Measurements from ENCODE around the gene SENP2.

SENP2 gene

GRCh38 chr3:185585859-185586685 lies at the start of gene SENP2:
SENP2 (plus strand) TSS chr3:185586295; CDS start chr3:185586414, 119 bp downstream.
- TF ChIP-seq ZBTB7A (IDR thresholded peaks at IDR 0.05; ENCODE audit: low read depth) (peak; percentile 73), EGR1 (IDR thresholded peaks at IDR 0.05) (no peak), REST (IDR thresholded peaks at IDR 0.05; ENCODE audit: low read depth) (no peak), NFIC (IDR thresholded peaks at IDR 0.05) (no peak), CREB1 (IDR thresholded peaks at IDR 0.05; ENCODE audit: low read depth) (peak; percentile 97), TEAD4 (IDR thresholded peaks at IDR 0.05) (peak; percentile 12; the same call in 1 of the 2 replicates), FOXM1 (IDR thresholded peaks at IDR 0.05; ENCODE audit: borderline replicate concordance, low read depth) (no peak), CEBPB (IDR thresholded peaks at IDR 0.05) (no peak), EP300 (IDR thresholded peaks at IDR 0.05; ENCODE audit: borderline replicate concordance) (no peak; the same call in 1 of the 2 replicates), YY1 (IDR thresholded peaks at IDR 0.05; ENCODE audit: low read depth) (peak; percentile 14), RAD21 (IDR thresholded peaks at IDR 0.05; ENCODE audit: low read depth) (no peak), TCF12 (IDR thresholded peaks at IDR 0.05; ENCODE audit: low read depth) (peak; percentile 23; the same call in 1 of the 2 replicates), TAF1 (IDR thresholded peaks at IDR 0.05; ENCODE audit: low read depth) (peak; percentile 83)
- TF ChIP-seq, protein P1, sequence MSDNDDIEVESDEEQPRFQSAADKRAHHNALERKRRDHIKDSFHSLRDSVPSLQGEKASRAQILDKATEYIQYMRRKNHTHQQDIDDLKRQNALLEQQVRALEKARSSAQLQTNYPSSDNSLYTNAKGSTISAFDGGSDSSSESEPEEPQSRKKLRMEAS (IDR thresholded peaks at IDR 0.05) = peak; percentile 94
- TF ChIP-seq, protein P2, sequence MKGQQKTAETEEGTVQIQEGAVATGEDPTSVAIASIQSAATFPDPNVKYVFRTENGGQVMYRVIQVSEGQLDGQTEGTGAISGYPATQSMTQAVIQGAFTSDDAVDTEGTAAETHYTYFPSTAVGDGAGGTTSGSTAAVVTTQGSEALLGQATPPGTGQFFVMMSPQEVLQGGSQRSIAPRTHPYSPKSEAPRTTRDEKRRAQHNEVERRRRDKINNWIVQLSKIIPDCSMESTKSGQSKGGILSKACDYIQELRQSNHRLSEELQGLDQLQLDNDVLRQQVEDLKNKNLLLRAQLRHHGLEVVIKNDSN (IDR thresholded peaks at IDR 0.05) = peak; percentile 74

GRCh38 chr3:185537369-185537970 lies 48.6 kb upstream of the SENP2 start:
- TF ChIP-seq EP300 (IDR thresholded peaks at IDR 0.05; ENCODE audit: borderline replicate concordance) (no peak; the same call in 1 of the 2 replicates), TEAD4 (IDR thresholded peaks at IDR 0.05) (peak; percentile 19; the same call in 1 of the 2 replicates), RAD21 (IDR thresholded peaks at IDR 0.05; ENCODE audit: low read depth) (no peak), TCF12 (IDR thresholded peaks at IDR 0.05; ENCODE audit: low read depth) (peak; percentile 38; the same call in 1 of the 2 replicates), EGR1 (IDR thresholded peaks at IDR 0.05) (no peak), CEBPB (IDR thresholded peaks at IDR 0.05) (peak; percentile 97)

GRCh38 chr3:185539934-185540333 lies 46.2 kb upstream of the SENP2 start:
- TF ChIP-seq CREB1 (IDR thresholded peaks at IDR 0.05; ENCODE audit: low read depth) (no peak), FOXM1 (IDR thresholded peaks at IDR 0.05; ENCODE audit: borderline replicate concordance, low read depth) (no peak), NFIC (IDR thresholded peaks at IDR 0.05) (no peak), REST (IDR thresholded peaks at IDR 0.05; ENCODE audit: low read depth) (no peak), EP300 (IDR thresholded peaks at IDR 0.05; ENCODE audit: borderline replicate concordance) (no peak), YY1 (IDR thresholded peaks at IDR 0.05; ENCODE audit: low read depth) (no peak), CEBPB (IDR thresholded peaks at IDR 0.05) (no peak), EGR1 (IDR thresholded peaks at IDR 0.05) (no peak), ZBTB7A (IDR thresholded peaks at IDR 0.05; ENCODE audit: low read depth) (no peak), TEAD4 (IDR thresholded peaks at IDR 0.05) (no peak), RAD21 (IDR thresholded peaks at IDR 0.05; ENCODE audit: low read depth) (no peak), TCF12 (IDR thresholded peaks at IDR 0.05; ENCODE audit: low read depth) (no peak), TAF1 (IDR thresholded peaks at IDR 0.05; ENCODE audit: low read depth) (no peak)
- TF ChIP-seq, protein P2 (IDR thresholded peaks at IDR 0.05) = no peak
- TF ChIP-seq, protein P1 (IDR thresholded peaks at IDR 0.05) = no peak

- no peak for TF ChIP-seq EGR1 (IDR thresholded peaks at IDR 0.05)
- TF ChIP-seq TEAD4 (IDR thresholded peaks at IDR 0.05) = no peak
- TF ChIP-seq, protein P2 (IDR thresholded peaks at IDR 0.05) = no peak
- no peak for TF ChIP-seq EP300 (IDR thresholded peaks at IDR 0.05; ENCODE audit: borderline replicate concordance)
- no peak for TF ChIP-seq CREB1 (IDR thresholded peaks at IDR 0.05; ENCODE audit: low read depth)
- TF ChIP-seq ZBTB7A (IDR thresholded peaks at IDR 0.05; ENCODE audit: low read depth) = no peak
- no peak for TF ChIP-seq FOXM1 (IDR thresholded peaks at IDR 0.05; ENCODE audit: borderline replicate concordance, low read depth)
- TF ChIP-seq NFIC (IDR thresholded peaks at IDR 0.05) = no peak
- no peak for TF ChIP-seq TCF12 (IDR thresholded peaks at IDR 0.05; ENCODE audit: low read depth)
- no peak for TF ChIP-seq YY1 (IDR thresholded peaks at IDR 0.05; ENCODE audit: low read depth)
- no peak for TF ChIP-seq TAF1 (IDR thresholded peaks at IDR 0.05; ENCODE audit: low read depth)
- TF ChIP-seq, protein P1 (IDR thresholded peaks at IDR 0.05) = no peak
- no peak for TF ChIP-seq CEBPB (IDR thresholded peaks at IDR 0.05)
- no peak for TF ChIP-seq RAD21 (IDR thresholded peaks at IDR 0.05; ENCODE audit: low read depth)
- TF ChIP-seq REST (IDR thresholded peaks at IDR 0.05; ENCODE audit: low read depth) = no peak
Measured at GRCh38 chr3:185540695-185541094, 45.4 kb upstream of the SENP2 start.

Measured in Ishikawa (cell line).